ENCODE results near the gene TRIM2.

DNA sequence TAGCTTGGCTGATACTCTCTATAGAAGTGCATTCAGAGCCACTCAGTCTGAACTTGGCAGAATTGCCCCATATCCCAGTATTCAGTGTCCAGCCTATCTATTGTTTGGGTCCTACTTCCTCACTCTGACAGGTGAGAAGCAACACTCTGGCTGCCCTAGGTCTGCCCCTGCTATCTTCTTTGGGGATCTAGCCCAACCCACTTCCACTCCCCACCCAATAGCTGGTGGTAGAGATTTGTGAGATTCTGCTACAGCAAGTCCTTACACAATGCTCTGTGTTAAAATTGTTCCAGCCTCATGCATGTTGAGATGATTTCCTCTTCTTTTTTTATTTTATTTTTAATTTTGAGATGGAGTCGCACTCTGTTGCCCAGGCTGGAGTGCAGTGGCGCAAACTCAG is 67.6 kb downstream of the TRIM2 start:
- TF ChIP-seq CTCF (conservative IDR thresholded peaks at IDR 0.05 in 1 of 2, IDR thresholded peaks at IDR 0.05 in 1 of 2; ENCODE audit: low read depth in 1 of 2, low read length in 2 of 2): no peak
- no peak for TF ChIP-seq EZH2 (IDR thresholded peaks at IDR 0.05; ENCODE audit: low read length, missing control alignments)
